ENCODE results near the gene SCN1A. TPM values are rescaled to one million over a fixed set of nuclear protein-coding genes. Genes with fewer than 3 reads are reported as not detected.
A peak's percentile ranks its signal among the peaks of the same experiment; 100 is the strongest.

The SCN1A gene
- total and polyA plus RNA-seq, 2 of the 13 experiments (the other 11 are each of a cell fraction or from before 2014, with no cell fraction given): 19.9 to 39.4 TPM

DNA sequence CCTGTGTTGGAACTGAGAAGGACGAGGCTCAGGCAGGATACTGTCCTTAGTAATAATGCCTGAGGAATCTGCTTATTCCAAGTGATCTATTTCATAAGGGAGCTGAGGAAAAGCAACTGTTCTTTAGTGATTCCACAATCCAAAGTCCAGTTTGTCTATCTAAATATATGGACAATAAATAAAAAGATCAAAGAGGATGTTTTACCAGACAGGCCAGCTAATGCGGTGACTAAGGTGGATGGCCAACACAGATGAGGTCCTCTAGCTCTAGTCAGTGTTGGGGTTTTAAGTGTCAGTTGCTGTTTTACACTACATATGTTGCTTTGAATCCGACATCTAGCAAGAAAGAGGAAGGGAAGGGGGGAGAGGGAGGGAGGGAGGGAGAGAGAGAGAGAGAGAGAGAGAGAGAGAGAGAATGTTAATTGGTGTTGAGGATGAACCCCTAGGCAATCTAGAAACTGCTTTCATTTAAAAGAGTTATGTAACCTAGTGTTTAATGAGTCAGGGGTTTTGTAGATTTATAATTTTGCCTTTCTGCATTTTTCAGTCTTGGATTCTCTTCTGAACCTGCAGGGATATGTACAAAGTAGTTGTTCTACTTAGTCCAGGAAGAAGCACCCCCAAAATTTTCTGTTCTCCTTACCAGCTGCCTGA lies 27.0 kb upstream of the SCN1A start:
- DNase-seq (ENCODE audit: low spot score) (peak; percentile 94), FAIRE-seq (no peak), ATAC-seq (peak; percentile 92)
- H2AFZ ChIP-seq (ENCODE audit: low read length): peak overlapping the region; percentile 43
- no peak overlapping the region for H3K4me3 ChIP-seq (replicated peaks in 1 of 3; ENCODE audit: insufficient read depth in 1 of 3, low read depth in 2 of 3, low read length in 3 of 3)
- CTCF ChIA-PET (ENCODE audit: low intra/inter-chr PET ratio, low total read pairs): no interaction called here
- no peaks in the 10 kb centered on the region for H4K20me1 ChIP-seq (ENCODE audit: insufficient read depth, low read length)
- intact Hi-C loops (cut with micrococcal nuclease; ENCODE audit: unreplicated experiment): loop anchor here (1.0 to 5.0 kb wide), 2 partner anchors 20 to 1173 kb away; no protein-coding TSS in a partner anchor
- H3K9me3 ChIP-seq (ENCODE audit: low read length): no peaks in the 10 kb centered on the region
- no peaks in the 10 kb centered on the region for H3K79me2 ChIP-seq (ENCODE audit: insufficient read depth, low read length)
- in situ Hi-C loops (cut with HindIII; ENCODE audit: extremely low pct_ligation_motif_present, low pct_unique_long_range_greater_than_20kb): no loop called here
- no peaks in the 10 kb centered on the region for H3K36me3 ChIP-seq (replicated peaks in 1 of 2; ENCODE audit: control insufficient read depth in 1 of 2, insufficient read depth in 2 of 2, low read length in 2 of 2)
- peaks cover 58% of the 10 kb centered on the region for H3K4me1 ChIP-seq (ENCODE audit: insufficient read depth, low read length)
- H3K4me2 ChIP-seq (ENCODE audit: low read depth, low read length): peak overlapping the region; percentile 41
- H3K9ac ChIP-seq (ENCODE audit: insufficient read depth, low read depth, low read length): peak overlapping the region; percentile 9; the same call in 1 of the 2 replicates
- no TSS peak for BruUV-seq (replicated peaks)
- POLR2A ChIA-PET: interaction anchor here (0.7 to 8.9 kb wide), 10 partner anchors 8 to 217 kb away, joined by 3 to 198 read pairs (median 6); partner anchors contain the start of genes SCN1A and TTC21B
- WGBS (ENCODE audit: low lambda C conversion rate): 22% methylated on average over 3 of the region's 3 CpGs
- H3K27me3 ChIP-seq (ENCODE audit: control insufficient read depth in 1 of 2, insufficient read depth in 2 of 2, low read length in 2 of 2): no peaks in the 10 kb centered on the region
- peak overlapping the region; percentile 64 for H3K27ac ChIP-seq (ENCODE audit: extremely low read length, insufficient read depth, low read length)
- TF ChIP-seq CHCHD3 (CRISPR knock-in tag; IDR thresholded peaks at IDR 0.05): no peak
- peak; percentile 70 for TF ChIP-seq GATAD2A (CRISPR knock-in tag; IDR thresholded peaks at IDR 0.05)
- TF ChIP-seq, protein P1, sequence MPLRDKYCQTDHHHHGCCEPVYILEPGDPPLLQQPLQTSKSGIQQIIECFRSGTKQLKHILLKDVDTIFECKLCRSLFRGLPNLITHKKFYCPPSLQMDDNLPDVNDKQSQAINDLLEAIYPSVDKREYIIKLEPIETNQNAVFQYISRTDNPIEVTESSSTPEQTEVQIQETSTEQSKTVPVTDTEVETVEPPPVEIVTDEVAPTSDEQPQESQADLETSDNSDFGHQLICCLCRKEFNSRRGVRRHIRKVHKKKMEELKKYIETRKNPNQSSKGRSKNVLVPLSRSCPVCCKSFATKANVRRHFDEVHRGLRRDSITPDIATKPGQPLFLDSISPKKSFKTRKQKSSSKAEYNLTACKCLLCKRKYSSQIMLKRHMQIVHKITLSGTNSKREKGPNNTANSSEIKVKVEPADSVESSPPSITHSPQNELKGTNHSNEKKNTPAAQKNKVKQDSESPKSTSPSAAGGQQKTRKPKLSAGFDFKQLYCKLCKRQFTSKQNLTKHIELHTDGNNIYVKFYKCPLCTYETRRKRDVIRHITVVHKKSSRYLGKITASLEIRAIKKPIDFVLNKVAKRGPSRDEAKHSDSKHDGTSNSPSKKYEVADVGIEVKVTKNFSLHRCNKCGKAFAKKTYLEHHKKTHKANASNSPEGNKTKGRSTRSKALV (CRISPR knock-in tag; IDR thresholded peaks at IDR 0.05): no peak
- TF ChIP-seq, protein P2, sequence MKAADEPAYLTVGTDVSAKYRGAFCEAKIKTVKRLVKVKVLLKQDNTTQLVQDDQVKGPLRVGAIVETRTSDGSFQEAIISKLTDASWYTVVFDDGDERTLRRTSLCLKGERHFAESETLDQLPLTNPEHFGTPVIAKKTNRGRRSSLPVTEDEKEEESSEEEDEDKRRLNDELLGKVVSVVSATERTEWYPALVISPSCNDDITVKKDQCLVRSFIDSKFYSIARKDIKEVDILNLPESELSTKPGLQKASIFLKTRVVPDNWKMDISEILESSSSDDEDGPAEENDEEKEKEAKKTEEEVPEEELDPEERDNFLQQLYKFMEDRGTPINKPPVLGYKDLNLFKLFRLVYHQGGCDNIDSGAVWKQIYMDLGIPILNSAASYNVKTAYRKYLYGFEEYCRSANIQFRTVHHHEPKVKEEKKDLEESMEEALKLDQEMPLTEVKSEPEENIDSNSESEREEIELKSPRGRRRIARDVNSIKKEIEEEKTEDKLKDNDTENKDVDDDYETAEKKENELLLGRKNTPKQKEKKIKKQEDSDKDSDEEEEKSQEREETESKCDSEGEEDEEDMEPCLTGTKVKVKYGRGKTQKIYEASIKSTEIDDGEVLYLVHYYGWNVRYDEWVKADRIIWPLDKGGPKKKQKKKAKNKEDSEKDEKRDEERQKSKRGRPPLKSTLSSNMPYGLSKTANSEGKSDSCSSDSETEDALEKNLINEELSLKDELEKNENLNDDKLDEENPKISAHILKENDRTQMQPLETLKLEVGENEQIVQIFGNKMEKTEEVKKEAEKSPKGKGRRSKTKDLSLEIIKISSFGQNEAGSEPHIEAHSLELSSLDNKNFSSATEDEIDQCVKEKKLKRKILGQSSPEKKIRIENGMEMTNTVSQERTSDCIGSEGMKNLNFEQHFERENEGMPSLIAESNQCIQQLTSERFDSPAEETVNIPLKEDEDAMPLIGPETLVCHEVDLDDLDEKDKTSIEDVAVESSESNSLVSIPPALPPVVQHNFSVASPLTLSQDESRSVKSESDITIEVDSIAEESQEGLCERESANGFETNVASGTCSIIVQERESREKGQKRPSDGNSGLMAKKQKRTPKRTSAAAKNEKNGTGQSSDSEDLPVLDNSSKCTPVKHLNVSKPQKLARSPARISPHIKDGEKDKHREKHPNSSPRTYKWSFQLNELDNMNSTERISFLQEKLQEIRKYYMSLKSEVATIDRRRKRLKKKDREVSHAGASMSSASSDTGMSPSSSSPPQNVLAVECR (CRISPR knock-in tag; IDR thresholded peaks at IDR 0.05; ENCODE audit: borderline replicate concordance): no peak
- no peak for TF ChIP-seq MAF1 (CRISPR knock-in tag; IDR thresholded peaks at IDR 0.05; ENCODE audit: borderline replicate concordance)
- TF ChIP-seq NCOR1 (IDR thresholded peaks at IDR 0.05; ENCODE audit: borderline replicate concordance, low read length): peak; percentile 70; the same call in 1 of the 2 replicates
- peak; percentile 65; the same call in 1 of the 2 replicates for TF ChIP-seq HNF4G (IDR thresholded peaks at IDR 0.05; ENCODE audit: borderline replicate concordance, low read depth, low read length)
- TF ChIP-seq HNF4G (CRISPR knock-in tag; IDR thresholded peaks at IDR 0.05; ENCODE audit: borderline replicate concordance, low read depth): no peak
- TF ChIP-seq HNRNPL (IDR thresholded peaks at IDR 0.05; ENCODE audit: low read depth, low read length): no peak
- TF ChIP-seq SMARCC2 (IDR thresholded peaks at IDR 0.05): no peak
- TF ChIP-seq SMAD3 (CRISPR knock-in tag; IDR thresholded peaks at IDR 0.05): no peak
- peak; percentile 51 for TF ChIP-seq SKI (IDR thresholded peaks at IDR 0.05; ENCODE audit: partially characterized antibody)
- TF ChIP-seq SRY (CRISPR knock-in tag; IDR thresholded peaks at IDR 0.05): no peak
- TF ChIP-seq, protein P3, sequence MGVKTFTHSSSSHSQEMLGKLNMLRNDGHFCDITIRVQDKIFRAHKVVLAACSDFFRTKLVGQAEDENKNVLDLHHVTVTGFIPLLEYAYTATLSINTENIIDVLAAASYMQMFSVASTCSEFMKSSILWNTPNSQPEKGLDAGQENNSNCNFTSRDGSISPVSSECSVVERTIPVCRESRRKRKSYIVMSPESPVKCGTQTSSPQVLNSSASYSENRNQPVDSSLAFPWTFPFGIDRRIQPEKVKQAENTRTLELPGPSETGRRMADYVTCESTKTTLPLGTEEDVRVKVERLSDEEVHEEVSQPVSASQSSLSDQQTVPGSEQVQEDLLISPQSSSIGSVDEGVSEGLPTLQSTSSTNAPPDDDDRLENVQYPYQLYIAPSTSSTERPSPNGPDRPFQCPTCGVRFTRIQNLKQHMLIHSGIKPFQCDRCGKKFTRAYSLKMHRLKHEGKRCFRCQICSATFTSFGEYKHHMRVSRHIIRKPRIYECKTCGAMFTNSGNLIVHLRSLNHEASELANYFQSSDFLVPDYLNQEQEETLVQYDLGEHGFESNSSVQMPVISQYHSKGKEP (CRISPR knock-in tag; IDR thresholded peaks at IDR 0.05): no peak
- no peak for TF ChIP-seq ZNF607 (CRISPR knock-in tag; IDR thresholded peaks at IDR 0.05; ENCODE audit: borderline replicate concordance)
- peak; percentile 52; the same call in 1 of the 2 replicates for TF ChIP-seq CREM (IDR thresholded peaks at IDR 0.05)
- no peak for TF ChIP-seq CREM (CRISPR knock-in tag; IDR thresholded peaks at IDR 0.05)
- TF ChIP-seq RAD21 (CRISPR knock-in tag; IDR thresholded peaks at IDR 0.05): 0 out of 2 replicates have a peak, but pooled peaks have one; percentile 26
